ENCODE data around the gene RASGRP3.

- TF ChIP-seq, protein P1, sequence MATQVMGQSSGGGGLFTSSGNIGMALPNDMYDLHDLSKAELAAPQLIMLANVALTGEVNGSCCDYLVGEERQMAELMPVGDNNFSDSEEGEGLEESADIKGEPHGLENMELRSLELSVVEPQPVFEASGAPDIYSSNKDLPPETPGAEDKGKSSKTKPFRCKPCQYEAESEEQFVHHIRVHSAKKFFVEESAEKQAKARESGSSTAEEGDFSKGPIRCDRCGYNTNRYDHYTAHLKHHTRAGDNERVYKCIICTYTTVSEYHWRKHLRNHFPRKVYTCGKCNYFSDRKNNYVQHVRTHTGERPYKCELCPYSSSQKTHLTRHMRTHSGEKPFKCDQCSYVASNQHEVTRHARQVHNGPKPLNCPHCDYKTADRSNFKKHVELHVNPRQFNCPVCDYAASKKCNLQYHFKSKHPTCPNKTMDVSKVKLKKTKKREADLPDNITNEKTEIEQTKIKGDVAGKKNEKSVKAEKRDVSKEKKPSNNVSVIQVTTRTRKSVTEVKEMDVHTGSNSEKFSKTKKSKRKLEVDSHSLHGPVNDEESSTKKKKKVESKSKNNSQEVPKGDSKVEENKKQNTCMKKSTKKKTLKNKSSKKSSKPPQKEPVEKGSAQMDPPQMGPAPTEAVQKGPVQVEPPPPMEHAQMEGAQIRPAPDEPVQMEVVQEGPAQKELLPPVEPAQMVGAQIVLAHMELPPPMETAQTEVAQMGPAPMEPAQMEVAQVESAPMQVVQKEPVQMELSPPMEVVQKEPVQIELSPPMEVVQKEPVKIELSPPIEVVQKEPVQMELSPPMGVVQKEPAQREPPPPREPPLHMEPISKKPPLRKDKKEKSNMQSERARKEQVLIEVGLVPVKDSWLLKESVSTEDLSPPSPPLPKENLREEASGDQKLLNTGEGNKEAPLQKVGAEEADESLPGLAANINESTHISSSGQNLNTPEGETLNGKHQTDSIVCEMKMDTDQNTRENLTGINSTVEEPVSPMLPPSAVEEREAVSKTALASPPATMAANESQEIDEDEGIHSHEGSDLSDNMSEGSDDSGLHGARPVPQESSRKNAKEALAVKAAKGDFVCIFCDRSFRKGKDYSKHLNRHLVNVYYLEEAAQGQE (IDR thresholded peaks at IDR 0.05; ENCODE audit: borderline replicate concordance): no peak
- TF ChIP-seq, protein P1 (CRISPR knock-in tag; IDR thresholded peaks at IDR 0.05; ENCODE audit: low read depth): no peak
- TF ChIP-seq ZNF274 (IDR thresholded peaks at IDR 0.05; ENCODE audit: borderline replicate concordance, low read depth, low read length) (no peak), POLR2A (conservative IDR thresholded peaks at IDR 0.05) (no peak), POLR2H (tag; IDR thresholded peaks at IDR 0.05; ENCODE audit: low read depth) (no peak), NFXL1 (CRISPR knock-in tag; IDR thresholded peaks at IDR 0.05) (no peak)
- TF ChIP-seq, protein P2, sequence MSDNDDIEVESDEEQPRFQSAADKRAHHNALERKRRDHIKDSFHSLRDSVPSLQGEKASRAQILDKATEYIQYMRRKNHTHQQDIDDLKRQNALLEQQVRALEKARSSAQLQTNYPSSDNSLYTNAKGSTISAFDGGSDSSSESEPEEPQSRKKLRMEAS (CRISPR knock-in tag; IDR thresholded peaks at IDR 0.05): no peak
- TF ChIP-seq, protein P3, sequence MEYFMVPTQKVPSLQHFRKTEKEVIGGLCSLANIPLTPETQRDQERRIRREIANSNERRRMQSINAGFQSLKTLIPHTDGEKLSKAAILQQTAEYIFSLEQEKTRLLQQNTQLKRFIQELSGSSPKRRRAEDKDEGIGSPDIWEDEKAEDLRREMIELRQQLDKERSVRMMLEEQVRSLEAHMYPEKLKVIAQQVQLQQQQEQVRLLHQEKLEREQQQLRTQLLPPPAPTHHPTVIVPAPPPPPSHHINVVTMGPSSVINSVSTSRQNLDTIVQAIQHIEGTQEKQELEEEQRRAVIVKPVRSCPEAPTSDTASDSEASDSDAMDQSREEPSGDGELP (CRISPR knock-in tag; IDR thresholded peaks at IDR 0.05; ENCODE audit: borderline replicate concordance): no peak
These were observed 16.7 kb upstream of the RASGRP3 start for GRCh38 chr2:33459745-33460144.

Data from K562 (cell line).